Inferior parietal cortex (tissue), 1 donor: Measurements from ENCODE around the gene FNDC7.
"Not testable (repeated sequence)": the region's sequence is repeated elsewhere in the genome, so short reads cannot be mapped to it uniquely, and the experiment has no call there.

Source experiments
- DNase-seq: peaks from one replicate; pipeline ENCODE4 v3.0.0-alpha.2; 2016; ENCODE audit errors: extremely low spot score

The FNDC7 gene

DNA sequence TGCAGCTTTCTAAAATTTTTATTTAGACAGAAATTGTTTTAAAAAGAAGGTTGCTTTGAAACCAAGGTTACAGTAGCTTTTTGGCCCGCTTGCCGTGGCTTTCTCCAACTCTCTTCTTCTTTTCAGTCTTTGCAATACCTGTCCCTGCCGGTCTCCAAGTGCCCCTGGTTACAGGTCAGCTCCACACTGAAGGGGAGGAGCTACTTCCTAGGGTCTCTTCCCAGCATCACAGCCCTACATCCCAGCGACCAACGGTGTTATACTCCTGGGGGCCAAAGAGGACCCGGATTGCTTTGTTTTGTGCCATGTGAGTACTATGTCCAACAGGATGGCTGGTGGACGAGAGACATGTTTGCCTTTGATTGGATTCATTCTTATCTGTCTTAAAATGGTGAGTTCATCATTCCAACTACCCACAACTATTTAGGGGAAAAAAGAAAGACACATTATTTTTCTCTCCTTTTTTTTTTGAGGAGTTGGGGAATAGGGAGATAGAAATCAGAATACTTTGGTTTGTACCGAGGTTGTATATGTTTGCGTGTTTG lies at the start of gene FNDC7:
Gene FNDC7 (plus strand): TSS at position 303 of the 545 bp plus-strand sequence. CDS start 26 bp downstream, at position 329.
- no peak for DNase-seq

DNA sequence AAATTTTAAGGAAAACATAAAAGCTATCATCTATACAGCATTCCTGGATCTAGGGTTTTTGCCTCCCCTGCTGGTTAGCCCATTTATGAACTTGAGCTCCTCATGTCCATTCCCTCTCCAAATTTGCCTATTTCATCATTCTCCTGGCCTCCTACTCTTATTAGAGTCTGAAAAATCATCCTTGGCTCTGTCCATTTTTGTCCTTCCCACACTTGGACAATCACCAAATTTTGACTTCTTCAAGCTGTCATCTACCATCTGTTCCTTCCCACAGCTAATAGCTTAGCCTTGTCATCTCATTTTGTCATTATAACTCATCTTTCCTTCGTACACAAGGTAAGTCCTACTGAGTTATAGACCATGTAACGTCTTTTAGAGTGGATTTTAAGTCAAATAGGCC lies 49.6 kb upstream of the FNDC7 start:
- no peak for DNase-seq

DNA sequence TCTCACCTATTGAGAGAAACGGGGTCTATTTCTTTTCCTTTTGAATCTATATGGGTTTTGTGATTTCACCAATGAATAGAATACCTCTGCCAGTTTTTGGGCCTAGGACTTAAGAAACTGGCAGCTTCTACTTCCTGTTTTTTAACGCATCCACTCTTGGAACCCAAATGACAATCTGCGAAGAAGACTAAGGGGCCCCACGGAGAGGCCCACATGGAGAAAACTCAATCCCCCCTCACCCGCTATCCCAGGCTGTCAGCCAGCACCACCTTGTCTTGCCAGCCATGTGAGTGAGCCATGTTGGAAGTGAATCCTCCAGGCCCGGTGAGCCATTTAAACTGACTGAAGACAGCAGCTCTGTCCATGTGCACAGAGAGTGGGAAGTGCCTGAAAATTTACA lies 48.2 kb upstream of the FNDC7 start:
- no peak for DNase-seq

DNA sequence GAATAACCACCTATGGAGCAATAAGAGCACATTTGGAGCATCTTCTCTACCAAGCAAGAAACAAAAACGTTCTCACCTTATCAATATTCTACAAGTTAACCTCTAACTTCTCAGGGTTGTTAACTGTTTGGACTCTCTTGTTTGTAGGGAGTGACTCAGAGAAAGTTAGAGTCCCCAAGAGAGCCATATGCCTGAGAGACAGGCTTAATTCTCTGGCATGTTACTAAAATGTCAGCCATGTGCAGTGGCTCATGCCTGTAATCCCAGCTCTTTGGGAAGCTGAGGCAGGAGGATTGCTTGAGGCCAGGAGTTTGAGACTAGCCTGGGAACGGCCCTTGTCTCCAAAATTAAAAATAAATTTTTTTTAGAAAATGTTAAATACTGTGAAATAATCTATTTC lies 47.6 kb upstream of the FNDC7 start:
- DNase-seq, result no peak

DNA sequence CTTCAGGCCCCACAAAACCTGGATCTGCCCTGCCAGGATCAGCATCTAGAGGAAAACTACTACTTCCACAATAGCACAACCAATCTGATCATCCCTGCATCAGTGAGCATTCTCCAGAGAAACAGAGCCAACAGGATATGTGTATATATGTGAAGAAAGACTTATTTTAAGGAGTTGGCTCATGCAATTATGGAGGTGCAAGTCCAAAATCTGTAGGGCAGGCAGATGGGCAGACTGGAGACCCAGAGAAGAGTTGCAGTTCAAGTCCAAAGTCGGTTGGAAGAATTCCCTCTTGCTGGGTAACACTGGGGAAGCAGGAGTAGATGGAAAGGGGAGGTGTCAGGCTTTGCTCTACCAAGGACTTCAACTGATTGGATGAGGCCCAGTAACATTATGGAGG lies 46.9 kb upstream of the FNDC7 start:
- no peak for DNase-seq

GRCh38 chr1:108667422-108667821 lies 45.3 kb upstream of the FNDC7 start:
- not testable (repeated sequence) for DNase-seq

GRCh38 chr1:108668777-108669176 lies 43.9 kb upstream of the FNDC7 start:
- DNase-seq, result no peak

GRCh38 chr1:108669679-108670078 lies 43.0 kb upstream of the FNDC7 start:
- DNase-seq, result no peak

DNA sequence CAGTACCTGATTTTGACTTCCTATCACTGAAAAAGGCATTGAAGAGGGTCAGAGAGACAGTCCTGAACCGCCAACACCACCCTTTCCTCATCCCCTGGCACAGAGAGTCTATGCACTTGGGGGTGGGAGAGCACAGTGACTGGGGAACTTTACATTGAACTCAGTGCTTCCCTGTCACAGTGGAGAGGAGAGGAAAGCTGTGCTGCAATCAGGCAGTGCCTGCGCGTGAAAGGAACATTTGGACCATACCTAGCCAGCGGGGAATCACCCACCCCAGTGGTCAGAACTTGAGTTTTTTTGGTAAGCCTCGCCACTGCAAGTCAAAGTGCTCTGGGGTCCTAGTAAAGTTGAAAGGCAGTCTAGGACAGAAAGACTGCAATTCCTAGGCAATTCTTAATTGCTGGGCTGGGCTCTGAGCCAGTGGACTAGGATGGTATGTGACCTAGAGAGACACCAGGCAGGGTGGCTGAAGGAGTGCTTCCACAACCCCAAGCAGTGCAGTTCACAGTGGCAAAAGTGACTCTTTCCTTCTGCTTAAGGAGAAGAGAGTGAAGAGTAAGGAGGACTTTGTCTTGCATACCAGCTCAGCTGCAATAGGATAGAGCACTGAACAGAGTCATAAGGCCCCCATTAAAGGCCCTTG lies 42.5 kb upstream of the FNDC7 start:
- no peak for DNase-seq

DNA sequence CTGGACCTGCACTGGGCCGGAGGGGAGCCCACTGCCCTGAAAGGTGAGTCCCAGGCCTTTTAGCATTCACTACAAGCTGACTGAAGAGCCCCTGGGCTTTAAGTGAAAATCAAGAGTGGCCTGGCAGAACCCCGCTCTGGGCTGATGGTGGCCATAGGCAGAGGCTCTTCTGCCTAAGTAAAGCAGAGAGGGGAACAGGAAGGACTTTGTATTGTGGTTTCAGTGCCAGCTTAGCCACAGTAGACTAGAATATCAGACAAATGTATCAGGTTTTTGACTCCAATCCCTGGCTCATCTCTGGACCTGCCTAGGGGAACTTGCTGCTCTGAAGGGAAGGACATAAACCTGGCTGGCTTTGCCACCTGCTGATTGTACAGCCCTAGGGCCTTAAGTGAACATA lies 41.6 kb upstream of the FNDC7 start:
- DNase-seq, result no peak

GRCh38 chr1:108678706-108679105 lies 34.0 kb upstream of the FNDC7 start:
- no peak for DNase-seq

DNA sequence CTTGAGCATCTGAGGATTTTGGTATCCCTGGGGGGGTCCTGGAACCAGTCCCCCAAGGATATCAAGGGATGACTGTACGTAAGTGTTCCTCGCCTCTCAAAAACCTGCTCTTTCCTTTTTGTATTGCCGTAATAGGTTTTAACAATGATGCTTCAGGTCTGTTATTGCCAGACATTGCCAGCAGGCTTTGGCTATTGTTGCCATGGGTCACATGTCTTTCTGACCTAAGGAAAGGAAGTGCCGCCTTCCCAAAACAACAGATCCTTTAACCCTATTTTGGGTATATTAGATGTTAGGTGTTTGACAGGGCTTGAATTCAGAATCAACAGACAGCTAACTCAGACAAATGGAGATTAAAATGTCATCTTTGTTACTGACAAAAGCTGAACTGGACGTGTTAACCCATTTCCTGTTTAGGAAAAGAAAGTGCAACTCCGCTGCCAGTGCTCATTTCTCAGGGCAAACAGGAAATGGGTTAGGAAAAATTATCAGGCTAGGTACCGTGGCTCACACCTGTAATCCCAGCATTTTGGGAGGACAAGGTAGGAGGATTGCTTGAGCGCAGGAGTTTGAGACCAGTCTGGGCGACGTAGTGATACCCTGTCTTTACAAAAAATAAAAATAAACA lies 33.0 kb upstream of the FNDC7 start:
- no peak for DNase-seq

- DNase-seq, result not testable (repeated sequence)
These were observed 31.0 kb upstream of the FNDC7 start for GRCh38 chr1:108681701-108682100.

- DNase-seq, result no peak
These were observed 27.2 kb upstream of the FNDC7 start for GRCh38 chr1:108685529-108685928.

GRCh38 chr1:108686614-108687313 lies 25.9 kb upstream of the FNDC7 start:
- DNase-seq, result no peak

DNA sequence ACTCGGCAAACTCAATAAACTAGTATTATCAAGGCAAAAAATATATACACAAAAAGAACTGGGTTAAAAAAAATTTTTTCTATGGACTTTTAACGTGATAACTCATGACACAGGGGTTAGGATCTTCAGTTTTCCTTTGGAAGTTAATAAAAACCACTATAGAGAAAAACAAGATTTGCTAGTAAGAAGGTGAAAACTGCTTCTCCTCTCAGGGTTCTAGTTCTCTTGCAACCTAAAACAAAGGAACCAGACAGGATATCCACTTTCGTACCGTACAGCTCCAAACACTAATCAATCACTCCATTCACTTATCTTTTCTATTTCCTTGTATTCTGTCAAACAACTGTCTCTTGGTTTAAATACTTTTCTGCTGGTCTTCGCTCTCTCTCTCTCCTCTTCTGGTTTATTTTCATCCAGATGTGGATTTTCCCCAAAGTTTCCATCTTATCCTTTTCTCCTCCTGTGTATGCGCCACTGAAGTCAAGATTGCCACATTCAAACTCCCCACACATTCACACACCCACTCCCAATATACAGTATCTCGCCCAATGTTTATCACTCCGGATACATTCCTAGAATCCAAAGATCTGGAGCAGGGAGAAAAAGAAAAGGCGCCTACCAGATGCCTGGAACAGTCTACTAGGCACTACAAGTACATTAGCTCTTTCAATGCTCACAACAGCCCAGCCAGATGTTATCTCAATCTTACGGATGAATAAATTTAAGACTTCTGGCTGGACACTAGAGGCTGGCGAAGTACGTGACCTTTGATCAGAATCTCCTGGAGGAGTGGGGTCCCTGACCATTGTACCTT lies 21.4 kb upstream of the FNDC7 start:
- DNase-seq, result no peak

DNA sequence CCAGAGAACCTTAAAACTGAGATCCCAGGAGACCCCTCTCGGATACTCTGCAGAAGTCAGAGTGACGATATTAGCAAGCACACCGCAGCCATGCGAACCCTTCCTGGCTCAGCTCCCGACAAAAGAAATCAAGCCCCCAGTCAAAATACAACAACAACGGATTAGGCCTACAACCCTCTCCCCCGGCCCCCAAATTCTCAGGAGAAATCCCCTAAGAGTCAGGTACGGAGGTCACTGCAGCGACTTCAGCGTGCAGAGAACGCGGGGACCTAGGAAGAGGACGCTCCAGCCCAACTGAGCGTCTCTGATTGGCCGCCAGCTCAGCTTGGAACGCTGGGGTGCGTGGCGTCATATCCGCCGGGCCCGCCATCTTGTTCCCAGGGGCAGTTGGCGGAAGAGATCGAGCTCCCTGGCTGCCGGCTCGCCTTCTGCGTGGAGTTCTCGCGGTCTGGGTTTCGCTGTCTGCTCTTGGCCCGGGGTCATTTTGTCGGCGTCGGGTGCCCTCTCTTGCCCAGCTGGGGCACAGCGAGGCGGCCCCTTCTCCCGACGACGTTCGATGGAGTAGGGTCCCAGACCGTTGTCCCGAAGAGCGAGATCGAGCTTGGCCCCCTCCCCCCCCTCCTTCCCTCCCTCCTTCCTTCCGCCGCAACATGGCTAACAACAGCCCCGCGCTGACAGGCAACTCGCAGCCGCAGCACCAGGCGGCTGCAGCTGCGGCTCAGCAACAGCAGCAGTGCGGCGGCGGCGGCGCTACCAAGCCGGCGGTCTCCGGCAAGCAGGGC lies 20.6 kb upstream of the FNDC7 start, which contains the start of gene PRPF38B:
Gene PRPF38B (plus strand): TSS at position 369 of the 782 bp plus-strand sequence. CDS start 282 bp downstream, at position 651.
- peak; percentile 95 for DNase-seq

DNA sequence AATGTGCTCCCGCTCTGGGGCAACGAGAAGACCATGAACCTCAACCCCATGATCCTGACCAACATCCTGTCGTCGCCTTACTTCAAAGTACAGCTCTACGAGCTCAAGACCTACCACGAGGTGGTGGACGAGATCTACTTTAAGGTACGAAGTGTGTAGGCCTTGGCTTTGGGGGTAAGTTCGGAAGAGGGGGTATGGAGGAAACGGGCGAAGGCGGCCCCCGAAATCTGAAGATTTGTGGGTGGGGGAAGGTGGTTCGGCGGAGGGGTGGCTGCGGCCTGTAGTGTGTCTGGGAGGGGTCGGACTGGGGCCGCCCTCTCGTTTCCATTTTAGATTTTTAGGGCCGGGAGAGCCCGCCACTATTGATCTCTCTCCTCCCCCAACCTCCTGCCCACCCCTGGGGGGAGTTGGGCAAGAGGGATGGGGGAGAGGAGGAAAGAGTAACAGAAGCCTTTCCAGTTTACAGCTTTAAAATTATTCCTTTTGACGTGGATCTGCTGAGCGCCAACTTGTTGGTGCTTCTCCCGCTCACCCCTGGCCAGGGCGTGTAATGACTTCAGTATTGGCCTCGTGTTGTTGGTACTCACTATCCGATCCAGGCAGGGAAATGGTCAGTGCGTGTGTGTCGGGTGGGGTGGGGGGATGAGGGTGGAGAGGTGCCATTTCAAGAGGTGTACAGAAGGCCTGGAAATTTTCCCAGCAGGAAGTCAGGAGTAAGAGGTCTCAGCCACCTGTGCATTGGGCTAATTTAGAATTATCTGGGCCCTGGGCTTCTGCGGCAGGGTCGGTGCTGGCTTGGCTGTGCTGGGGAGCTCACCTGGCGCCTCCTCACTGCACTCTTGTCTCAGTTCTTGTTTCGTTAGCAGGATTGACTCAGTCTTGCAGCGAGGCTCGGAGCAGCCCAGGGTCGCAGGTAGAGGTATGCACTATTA lies 19.7 kb upstream of the FNDC7 start:
- DNase-seq, result peak; percentile 64

- DNase-seq, result no peak
These were observed 17.2 kb upstream of the FNDC7 start for GRCh38 chr1:108695535-108695934.
